DMS 273 treated with DMSO at 0.1 percent for 48 hours (cell line): ENCODE data around the gene CD58.
"Not testable (repeated sequence)": the region's sequence is repeated elsewhere in the genome, so short reads cannot be mapped to it uniquely, and the experiment has no call there.

ENCODE experiments used
- DNase-seq: peaks from one replicate; lab custom pipeline; 2025; lab: John Stamatoyannopoulos, UW

CD58 gene

DNA sequence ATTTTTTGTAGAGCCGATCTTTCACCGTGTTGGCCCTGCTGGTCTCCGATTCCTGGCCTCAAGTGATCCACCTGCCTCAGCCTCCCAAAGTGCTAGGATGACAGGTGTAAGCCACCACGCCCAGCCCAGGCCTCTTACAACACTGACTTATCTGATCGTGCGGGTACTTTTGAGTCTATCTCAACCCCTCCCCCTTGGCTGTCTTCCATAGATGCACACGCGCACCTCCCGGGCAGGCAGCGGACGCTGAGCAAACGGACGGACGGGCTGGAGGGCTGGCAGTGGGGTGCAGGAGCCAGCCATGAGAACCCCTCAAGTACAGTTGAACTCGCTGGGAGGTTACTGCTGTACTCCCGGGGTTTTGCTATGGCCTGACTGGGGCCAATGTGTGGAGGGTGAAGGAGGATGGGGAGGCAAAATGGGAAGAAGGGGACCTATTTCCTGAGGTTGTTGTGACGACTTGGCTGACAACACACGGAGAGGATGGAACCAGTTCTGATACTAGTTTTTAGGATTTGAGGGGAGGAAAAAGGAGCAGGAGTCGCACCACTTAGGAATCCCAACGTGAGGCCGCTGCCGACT is 959 bp downstream of the CD58 start:
- DNase-seq: no peak

DNA sequence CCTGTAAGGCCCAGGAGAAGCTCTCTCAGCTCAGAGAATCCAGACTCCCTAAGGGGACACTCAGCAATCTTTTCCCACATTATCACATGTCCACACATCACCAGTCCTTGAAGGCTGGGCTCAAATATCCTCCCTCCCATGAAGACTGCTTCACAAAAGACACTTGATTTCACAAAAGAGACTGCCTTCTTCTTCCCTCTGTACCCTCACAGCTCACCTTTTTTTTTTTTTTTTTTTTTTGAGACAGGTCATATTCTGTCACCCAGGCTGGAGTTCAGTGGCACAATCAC is 1.5 kb downstream of the CD58 start:
- DNase-seq: no peak

- no peak for DNase-seq
These were observed 2.0 kb downstream of the CD58 start for GRCh38 chr1:116568662-116569380.

DNA sequence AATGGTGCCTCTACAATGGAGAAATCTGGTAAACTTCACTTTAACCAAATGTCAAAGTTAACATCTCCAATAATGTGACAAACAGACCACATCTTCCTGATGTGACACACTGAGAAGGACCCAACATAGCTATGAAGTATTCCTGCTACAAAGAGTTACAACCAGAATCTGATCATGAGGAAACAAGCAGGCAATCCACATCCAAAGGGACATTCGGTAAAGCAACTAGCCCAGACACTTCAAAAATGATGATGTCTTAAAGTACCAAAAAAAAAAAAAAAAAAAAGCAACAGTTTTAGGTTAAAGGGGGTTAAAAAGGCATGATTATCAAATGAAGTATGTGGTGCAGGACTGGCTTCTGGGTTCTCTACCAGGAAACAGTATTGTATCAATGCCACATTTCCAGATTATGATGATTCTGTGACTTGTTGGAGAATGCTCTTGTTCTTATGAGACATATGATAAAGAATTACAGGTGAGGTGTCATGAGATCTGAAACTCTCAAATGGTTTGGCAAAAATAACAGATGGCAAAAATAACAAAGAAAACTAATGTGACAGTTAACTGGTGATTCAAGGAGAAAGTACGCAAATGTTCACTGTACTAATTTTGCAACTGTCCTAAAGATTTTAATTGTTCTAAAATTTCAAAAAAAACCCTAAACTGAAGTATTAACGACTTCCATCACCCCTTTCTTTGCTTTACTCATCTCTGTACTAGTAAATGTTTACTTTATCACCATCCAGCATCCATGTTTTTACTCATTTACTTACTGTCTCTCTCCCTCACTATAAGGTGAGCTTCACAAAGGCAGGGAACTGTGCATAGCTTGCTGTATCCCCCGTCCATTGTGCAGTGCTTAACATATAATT is 2.8 kb downstream of the CD58 start:
- DNase-seq: no peak

- DNase-seq: no peak
These were observed 5.6 kb downstream of the CD58 start for GRCh38 chr1:116565222-116565621.

DNA sequence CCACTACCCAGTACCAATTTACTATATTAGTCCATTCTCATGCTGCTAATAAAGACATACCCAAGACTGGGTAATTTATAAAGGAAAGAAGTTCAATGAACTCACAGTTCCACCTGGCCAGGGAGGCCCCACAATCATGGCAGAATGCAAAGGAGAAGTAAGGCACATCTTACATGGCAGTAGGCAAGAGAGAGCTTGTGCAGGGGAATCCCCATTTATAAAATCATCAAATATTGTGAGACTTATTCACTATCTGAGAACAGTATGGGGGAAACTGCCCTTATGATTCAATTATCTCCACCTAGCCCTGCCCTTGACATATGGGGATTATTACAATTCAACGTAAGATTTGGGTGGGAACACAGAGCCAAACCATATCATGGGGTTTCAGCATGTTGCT is 6.4 kb downstream of the CD58 start:
- DNase-seq: no peak

DNA sequence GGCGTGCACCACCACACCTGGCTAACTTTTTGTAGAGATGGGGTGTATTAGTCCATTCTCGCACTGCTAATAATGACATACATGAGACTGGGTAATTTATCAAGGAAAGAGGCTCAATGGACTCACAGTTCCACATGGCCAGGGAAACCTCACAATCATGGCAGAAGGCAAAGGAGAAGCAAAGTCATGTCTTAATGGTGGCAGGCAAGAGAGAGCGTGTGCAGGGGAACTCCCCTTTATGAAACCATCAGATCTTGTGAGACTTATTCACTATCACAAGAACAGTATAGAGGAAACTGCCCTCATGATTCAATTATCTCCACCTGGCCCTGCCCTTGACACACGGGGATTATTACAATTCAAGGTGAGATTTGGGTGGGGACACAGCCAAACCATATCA is 8.4 kb downstream of the CD58 start:
- DNase-seq: not testable (repeated sequence)

DNA sequence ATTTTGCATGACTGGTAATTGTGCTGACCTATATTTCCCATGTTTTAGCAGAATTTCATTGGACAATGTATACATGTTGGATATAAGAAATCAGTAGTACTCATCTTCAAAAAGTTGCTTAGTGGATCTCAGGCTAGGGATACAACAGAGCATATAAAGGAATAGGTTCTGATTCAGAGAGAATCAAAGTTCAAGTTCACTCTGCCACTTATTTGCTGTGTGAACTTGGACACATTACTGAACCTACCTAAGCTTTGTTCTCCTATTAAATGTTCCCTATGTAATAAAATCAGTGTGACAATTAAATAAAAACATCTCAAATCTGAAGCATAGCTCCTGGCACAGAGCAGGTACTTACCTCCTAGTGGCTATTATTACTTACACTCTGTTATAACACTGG is 9.3 kb downstream of the CD58 start:
- no peak for DNase-seq

GRCh38 chr1:116560704-116561490 is 9.9 kb downstream of the CD58 start:
- no peak for DNase-seq

DNA sequence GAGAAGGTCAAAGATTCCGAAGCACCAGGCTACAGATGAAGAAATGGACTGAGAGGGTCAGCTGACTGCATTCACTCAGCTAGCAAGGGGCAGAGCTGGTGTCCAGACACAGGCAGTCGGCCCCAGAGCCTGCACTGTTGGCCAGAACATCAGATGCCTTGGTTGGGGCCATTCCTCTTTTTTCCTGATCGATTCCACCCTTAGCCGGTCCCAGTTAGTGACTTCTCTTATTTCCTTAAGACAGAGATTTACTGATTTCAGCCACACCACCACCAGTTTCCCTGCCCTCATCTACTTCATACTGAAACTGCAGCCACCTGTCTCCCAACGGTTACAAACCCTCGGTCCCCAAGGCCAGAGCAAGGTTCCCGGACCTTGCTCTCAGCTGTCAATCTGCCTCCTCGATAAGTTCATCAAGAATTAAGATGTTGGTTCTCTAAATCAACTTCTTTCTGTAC is 11.5 kb downstream of the CD58 start:
- DNase-seq: no peak

DNA sequence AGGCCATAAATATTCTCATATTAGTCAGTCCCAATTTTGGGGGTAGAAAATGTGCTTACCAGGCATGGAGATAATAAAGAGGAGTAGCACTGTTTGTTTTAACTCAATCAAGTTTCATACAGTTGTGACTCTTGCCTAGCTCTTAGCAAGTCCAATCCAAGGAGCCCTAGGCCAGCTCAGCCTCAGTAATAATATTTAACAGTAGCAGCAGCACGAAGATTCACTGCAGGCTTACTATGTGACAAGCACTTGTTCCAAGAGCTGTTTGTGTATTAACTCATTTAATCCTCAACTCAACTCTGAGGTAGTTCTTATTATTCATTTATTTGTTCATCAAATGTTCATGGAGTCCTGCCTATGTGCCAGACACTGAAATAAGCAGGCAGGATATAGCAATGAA is 12.3 kb downstream of the CD58 start:
- DNase-seq: no peak

- DNase-seq: no peak
These were observed 12.7 kb downstream of the CD58 start for GRCh38 chr1:116558140-116558549.

- no peak for DNase-seq
These were observed 13.4 kb downstream of the CD58 start for GRCh38 chr1:116557323-116557878.

- DNase-seq: no peak
These were observed 14.4 kb downstream of the CD58 start for GRCh38 chr1:116556289-116557006.

- no peak for DNase-seq
These were observed 15.9 kb downstream of the CD58 start for GRCh38 chr1:116554924-116555323.

GRCh38 chr1:116553386-116554115 is 17.3 kb downstream of the CD58 start:
- no peak for DNase-seq

- no peak for DNase-seq
These were observed 24.4 kb downstream of the CD58 start for GRCh38 chr1:116546354-116546977.

- no peak for DNase-seq
These were observed 25.5 kb downstream of the CD58 start for GRCh38 chr1:116545359-116545705.

DNA sequence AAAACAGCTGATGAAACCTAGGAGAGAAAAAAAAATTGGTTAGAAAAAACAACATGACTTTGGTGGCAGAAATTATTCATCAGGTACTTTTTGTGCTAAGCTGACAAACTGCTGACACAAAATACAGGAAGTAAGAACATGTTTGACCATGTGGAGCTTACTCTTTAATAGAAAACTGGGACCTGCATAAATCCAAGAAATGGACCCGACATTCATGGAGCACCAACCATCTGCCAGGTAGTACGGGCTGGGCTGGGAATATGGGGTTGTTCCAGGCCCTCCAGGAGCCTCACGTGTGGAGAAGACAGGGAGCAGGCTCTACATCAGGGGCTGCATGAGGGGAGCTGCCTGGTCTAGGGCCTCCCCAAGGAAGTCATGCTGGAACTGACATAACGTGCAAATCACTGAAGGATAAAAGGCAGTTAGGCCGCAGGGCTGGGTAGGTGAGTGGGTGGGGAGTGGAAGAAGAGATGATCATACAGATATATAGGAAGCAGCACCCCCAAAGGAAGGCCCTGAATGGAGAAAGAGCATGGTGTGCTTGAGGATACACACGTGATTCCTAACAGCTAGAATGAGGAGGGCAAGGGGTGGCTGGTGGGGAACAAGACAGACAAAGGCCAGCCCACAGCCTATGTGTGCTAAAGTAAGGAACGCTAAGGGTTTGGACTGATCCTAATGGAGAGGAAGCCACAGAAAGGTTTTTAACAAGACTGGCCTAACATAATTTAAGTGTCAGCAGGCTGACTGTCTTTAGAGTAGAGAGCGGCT is 26.1 kb downstream of the CD58 start:
- DNase-seq: no peak

DNA sequence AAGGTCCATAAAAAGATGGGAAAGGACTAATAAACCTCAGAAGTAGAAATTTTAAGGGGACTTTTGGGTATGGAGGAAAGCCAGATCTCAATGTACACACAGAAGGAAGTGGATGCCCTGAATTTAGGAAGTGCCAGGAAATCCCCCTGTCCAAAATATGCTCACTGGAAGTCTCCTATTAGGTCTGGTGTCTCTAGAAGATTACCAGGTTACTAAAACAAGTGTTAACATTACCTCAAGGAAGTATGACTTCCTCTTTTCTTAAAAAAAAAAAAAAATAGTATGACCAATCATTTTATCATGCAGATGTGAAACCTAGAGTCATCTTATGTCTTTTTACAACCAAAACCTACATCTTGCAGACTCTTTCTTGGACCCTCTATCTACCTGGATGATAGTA is 30.7 kb downstream of the CD58 start:
- no peak for DNase-seq
